Measurements from ENCODE around the gene FAM3D.

DNA sequence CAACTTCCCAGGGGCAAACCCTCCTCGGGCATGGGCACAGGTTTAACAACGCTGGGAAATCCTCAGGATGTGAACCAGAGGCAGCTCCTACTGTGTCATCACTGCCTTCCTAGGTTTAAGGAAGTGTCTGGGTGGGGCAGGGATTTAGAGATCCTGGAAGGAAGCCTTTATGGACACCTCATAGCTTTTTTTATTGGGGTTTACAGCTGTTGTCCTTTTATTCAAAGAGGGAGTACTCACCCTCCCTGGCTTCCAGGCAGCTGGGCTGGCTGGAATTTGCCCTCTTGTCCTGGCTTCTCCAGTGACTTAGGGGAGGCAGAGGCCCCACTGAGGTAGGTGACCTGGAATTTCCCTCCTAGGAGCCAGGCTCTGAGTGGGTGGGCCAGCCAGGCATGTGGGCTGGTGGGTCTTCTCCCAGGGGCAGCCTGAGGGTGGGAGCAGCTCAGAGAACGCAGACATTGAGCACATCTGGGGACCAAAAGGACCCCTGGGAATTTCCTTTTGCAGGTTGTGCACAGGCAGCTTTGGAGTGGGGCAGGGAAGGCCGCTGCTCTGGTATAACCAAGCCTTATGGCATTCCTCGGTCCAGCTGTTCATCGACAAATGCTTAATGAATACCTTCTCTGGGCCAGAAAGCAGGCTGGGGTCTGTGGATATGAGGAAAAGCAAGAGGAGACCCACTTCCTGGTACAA lies 13.5 kb upstream of the FAM3D start:
- TF ChIP-seq CTCF (IDR thresholded peaks at IDR 0.05) (no peak), POLR2A (IDR thresholded peaks at IDR 0.05) (no peak), POLR2AphosphoS5 (IDR thresholded peaks at IDR 0.05) (no peak)
